HEK293T (cell line): ENCODE results near the gene XIST.

Source experiments
- CTCF ChIA-PET: fragments of 350-600 bp; formaldehyde crosslinking; extraction: SDS; loops from one replicate; lab custom pipeline; 2021; ENCODE audit warnings: antibody characterized with exemption, inconsistent platforms; lab: Yijun Ruan, JAX
- POLR2A ChIA-PET: fragments of 350-600 bp; formaldehyde crosslinking; extraction: SDS; loops from one replicate; lab custom pipeline; 2020; ENCODE audit warnings: antibody characterized with exemption, inconsistent platforms; lab: Yijun Ruan, JAX
- DNase-seq: peaks from one replicate; pipeline ENCODE4 v3.0.0; 2012; ENCODE audit warnings: mixed read lengths; ENCODE audit errors: extremely low spot score
- ARNT ChIP-seq: fragments of 450-650 bp; IDR thresholded peaks from 2 replicates; pipeline ENCODE4 v1.6.1; 2017; ENCODE audit warnings: mild to moderate bottlenecking
- BHLHE40 ChIP-seq: fragments of 450-650 bp; IDR thresholded peaks from 2 replicates; pipeline ENCODE4 v1.6.1; 2016; ENCODE audit warnings: mild to moderate bottlenecking, moderate library complexity, borderline replicate concordance
- CTBP1 ChIP-seq: fragments of 450-650 bp; IDR thresholded peaks from 2 replicates; pipeline ENCODE4 v1.6.1; 2016; ENCODE audit warnings: borderline replicate concordance
- ELF4 ChIP-seq: fragments of 450-650 bp; IDR thresholded peaks from 2 replicates; pipeline ENCODE4 v1.6.1; 2017; ENCODE audit warnings: antibody characterized with exemption
- FOXA1 ChIP-seq: fragments of 450-650 bp; IDR thresholded peaks from 2 replicates; pipeline ENCODE4 v1.6.1; 2016; ENCODE audit warnings: mild to moderate bottlenecking
- FOXK2 ChIP-seq: fragments of 450-650 bp; IDR thresholded peaks from 2 replicates; pipeline ENCODE4 v1.6.1; 2016; ENCODE audit warnings: mild to moderate bottlenecking
- FOXM1 ChIP-seq: fragments of 450-650 bp; IDR thresholded peaks from 2 replicates; pipeline ENCODE4 v1.6.1; 2017; ENCODE audit warnings: mild to moderate bottlenecking, borderline replicate concordance
- HDGF ChIP-seq: fragments of 450-650 bp; IDR thresholded peaks from 2 replicates; pipeline ENCODE4 v1.6.1; 2017; ENCODE audit warnings: antibody characterized with exemption, borderline replicate concordance
- L3MBTL2 ChIP-seq: fragments of 450-650 bp; conservative IDR thresholded peaks from 2 replicates; pipeline ENCODE4 v1.6.1; 2016; ENCODE audit warnings: mild to moderate bottlenecking
- LEF1 ChIP-seq: fragments of 450-650 bp; IDR thresholded peaks from 2 replicates; pipeline ENCODE4 v1.6.1; 2017; ENCODE audit warnings: mild to moderate bottlenecking, borderline replicate concordance
- NFRKB ChIP-seq: fragments of 450-650 bp; IDR thresholded peaks from 2 replicates; pipeline ENCODE4 v1.6.1; 2016; ENCODE audit warnings: mild to moderate bottlenecking, moderate library complexity
- SP1 ChIP-seq: fragments of 450-650 bp; IDR thresholded peaks from 2 replicates; pipeline ENCODE4 v1.6.1; 2017
- SUZ12 ChIP-seq: fragments of 450-650 bp; IDR thresholded peaks from 2 replicates; pipeline ENCODE4 v1.6.1; 2016; ENCODE audit warnings: mild to moderate bottlenecking
- TARDBP ChIP-seq: fragments of 450-650 bp; IDR thresholded peaks from 2 replicates; pipeline ENCODE4 v1.6.1; 2016
- ZNF384 ChIP-seq: fragments of 450-650 bp; IDR thresholded peaks from 2 replicates; pipeline ENCODE4 v1.6.1; 2016
- TF ChIP-seq, protein P1 (sequence below): fragments of 450-650 bp; IDR thresholded peaks from 2 replicates; pipeline ENCODE4 v1.6.1; 2016

XIST gene

GRCh38 chrX:73841337-73841736, 11.2 kb downstream of the XIST start:
- no peak for TF ChIP-seq ARNT
- DNase-seq: no peak
- CTCF ChIA-PET: no interaction called here
- POLR2A ChIA-PET: interaction anchor here (0.7 to 1.3 kb wide), 3 partner anchors 8 to 19 kb away, joined by 3 to 4 read pairs (median 3); no protein-coding TSS in a partner anchor

DNA sequence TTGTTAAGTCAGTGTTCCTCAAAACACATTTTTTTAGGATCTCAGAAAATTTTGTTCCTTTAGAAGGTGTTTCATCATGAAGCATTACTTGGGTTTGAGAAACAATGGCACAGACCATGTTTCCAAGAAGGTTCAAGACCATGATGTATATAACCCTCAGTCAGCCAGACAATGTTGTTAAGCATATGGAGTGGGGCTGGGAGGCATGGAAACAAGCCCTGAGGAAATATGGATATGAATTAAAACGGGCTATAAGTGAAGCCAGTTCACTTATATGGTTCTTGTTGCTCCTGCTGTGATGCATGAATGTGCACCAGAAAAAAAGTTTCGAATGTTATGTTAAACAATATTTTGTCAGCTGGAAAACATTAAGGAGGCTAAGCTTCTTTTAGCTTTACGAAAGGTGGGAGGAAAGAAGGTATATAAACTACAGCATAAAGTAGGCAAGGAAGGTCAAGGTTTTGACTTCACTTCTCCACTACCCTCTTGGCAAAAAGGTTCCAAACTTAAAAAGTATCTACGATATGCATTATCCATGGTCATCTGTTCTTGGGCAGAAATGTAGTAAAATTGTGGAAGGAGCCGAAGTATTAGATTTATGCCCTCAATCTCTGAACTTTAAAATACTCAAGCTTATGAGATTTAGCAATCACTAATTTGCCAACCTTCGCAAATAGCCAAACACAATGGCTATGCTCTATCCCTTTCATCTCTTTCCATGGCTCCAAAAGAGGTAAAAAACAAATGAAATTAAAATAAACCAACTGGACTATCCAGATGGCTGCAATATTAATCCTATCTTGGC, 12.2 kb downstream of the XIST start:
- no peak for TF ChIP-seq LEF1
- TF ChIP-seq HDGF: no peak
- no peak for DNase-seq
- ChIA-PET CTCF (no interaction called here), POLR2A (interaction anchor here (1.3 kb wide), 1 partner anchor 9 kb away, joined by 4 read pairs; no protein-coding TSS in a partner anchor)

GRCh38 chrX:73839152-73839551, 13.4 kb downstream of the XIST start:
- POLR2A ChIA-PET: interaction anchor here (0.9 to 2.1 kb wide), 2 partner anchors 11 to 78 kb away, joined by 3 to 14 read pairs; no protein-coding TSS in a partner anchor
- TF ChIP-seq ARNT (no peak), SP1 (no peak), CTBP1 (no peak), TARDBP (no peak), ELF4 (no peak)
- no peak for DNase-seq
- CTCF ChIA-PET: no interaction called here

- ChIA-PET CTCF (no interaction called here), POLR2A (interaction anchor here (1.2 to 2.1 kb wide), 2 partner anchors 9 to 12 kb away, joined by 6 to 14 read pairs; no protein-coding TSS in a partner anchor)
- DNase-seq: no peak
- TF ChIP-seq, protein P1, sequence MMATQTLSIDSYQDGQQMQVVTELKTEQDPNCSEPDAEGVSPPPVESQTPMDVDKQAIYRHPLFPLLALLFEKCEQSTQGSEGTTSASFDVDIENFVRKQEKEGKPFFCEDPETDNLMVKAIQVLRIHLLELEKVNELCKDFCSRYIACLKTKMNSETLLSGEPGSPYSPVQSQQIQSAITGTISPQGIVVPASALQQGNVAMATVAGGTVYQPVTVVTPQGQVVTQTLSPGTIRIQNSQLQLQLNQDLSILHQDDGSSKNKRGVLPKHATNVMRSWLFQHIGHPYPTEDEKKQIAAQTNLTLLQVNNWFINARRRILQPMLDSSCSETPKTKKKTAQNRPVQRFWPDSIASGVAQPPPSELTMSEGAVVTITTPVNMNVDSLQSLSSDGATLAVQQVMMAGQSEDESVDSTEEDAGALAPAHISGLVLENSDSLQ: peak; percentile 28; the same call in 1 of the 2 replicates
- no peak for TF ChIP-seq ZNF384
Measured at GRCh38 chrX:73838123-73838522, 14.4 kb downstream of the XIST start.

DNA sequence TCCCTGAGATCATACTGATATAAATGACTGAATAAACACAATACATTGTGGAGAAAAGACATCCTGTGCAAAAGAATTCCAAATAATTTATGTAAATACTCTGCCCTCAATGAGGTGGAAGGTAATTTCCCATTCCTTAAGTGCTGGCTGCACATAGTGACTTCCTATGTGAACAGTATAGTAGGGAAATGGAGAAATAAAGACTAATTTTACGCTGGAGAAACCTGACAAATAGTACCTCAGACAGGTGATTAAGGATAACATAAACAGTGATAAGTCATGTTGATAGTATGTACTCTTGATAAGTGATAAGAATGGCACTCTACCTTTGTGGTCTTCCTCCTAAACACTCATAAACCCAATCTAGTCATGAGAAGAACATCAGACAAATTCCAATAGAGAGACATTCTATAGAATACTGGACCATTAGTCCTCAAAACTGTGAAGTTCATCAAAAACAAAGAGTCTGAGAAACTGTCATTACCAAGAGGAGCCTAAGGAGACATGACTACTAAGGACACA, 15.5 kb downstream of the XIST start:
- ChIA-PET CTCF (no interaction called here), POLR2A (no interaction called here)
- no peak for DNase-seq
- TF ChIP-seq NFRKB (0 out of 2 replicates have a peak, but pooled peaks have one; percentile 4), HDGF (no peak)

DNA sequence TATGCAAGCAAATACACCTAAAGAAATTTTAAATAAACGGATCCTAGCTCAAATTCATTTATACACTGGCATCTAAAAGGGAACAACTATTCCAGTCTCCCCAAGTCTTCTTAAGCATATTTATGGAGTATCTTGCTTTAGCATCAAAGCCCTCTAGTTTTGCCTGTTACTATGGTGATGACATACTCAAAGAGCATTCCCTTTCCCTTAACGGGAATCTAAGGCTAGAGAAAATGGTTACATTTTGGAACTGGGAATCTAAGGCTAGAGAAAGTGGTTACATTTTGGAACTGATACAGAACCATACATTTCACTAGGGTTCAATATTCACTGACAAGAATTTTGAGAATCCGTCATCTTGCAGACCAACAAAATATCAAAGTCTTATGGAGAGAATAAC, 18.3 kb downstream of the XIST start:
- ChIA-PET CTCF (no interaction called here), POLR2A (no interaction called here)
- DNase-seq: no peak
- no peak for TF ChIP-seq HDGF
- no peak for TF ChIP-seq BHLHE40
- no peak for TF ChIP-seq L3MBTL2
- TF ChIP-seq FOXM1: no peak
- no peak for TF ChIP-seq CTBP1

GRCh38 chrX:73832319-73832718, 20.2 kb downstream of the XIST start:
- CTCF ChIA-PET: no interaction called here
- DNase-seq: no peak
- POLR2A ChIA-PET: no interaction called here

GRCh38 chrX:73831500-73831899, 21.0 kb downstream of the XIST start:
- ChIA-PET CTCF (no interaction called here), POLR2A (interaction anchor here (0.7 to 2.5 kb wide), 3 partner anchors 10 to 535 kb away, joined by 3 to 9 read pairs (median 3); no protein-coding TSS in a partner anchor)
- DNase-seq: no peak
- TF ChIP-seq SP1: no peak
- TF ChIP-seq ZNF384: no peak
- TF ChIP-seq LEF1: no peak
- TF ChIP-seq ARNT: no peak
- no peak for TF ChIP-seq FOXA1
- no peak for TF ChIP-seq CTBP1
- TF ChIP-seq HDGF: no peak
- no peak for TF ChIP-seq ELF4
- no peak for TF ChIP-seq L3MBTL2

More at GRCh38 chrX:73832319-73832718, 20.2 kb downstream of the XIST start:
- TF ChIP-seq FOXA1 (no peak), BHLHE40 (no peak), FOXM1 (no peak), HDGF (no peak), LEF1 (no peak), SUZ12 (no peak), CTBP1 (no peak), SP1 (no peak), ELF4 (no peak), ARNT (no peak), FOXK2 (no peak), ZNF384 (no peak), NFRKB (no peak), L3MBTL2 (no peak; the same call in 1 of the 2 replicates), TARDBP (no peak)
- TF ChIP-seq, protein P1: no peak
